ENCODE measurements around the gene TBXA2R.

DNA sequence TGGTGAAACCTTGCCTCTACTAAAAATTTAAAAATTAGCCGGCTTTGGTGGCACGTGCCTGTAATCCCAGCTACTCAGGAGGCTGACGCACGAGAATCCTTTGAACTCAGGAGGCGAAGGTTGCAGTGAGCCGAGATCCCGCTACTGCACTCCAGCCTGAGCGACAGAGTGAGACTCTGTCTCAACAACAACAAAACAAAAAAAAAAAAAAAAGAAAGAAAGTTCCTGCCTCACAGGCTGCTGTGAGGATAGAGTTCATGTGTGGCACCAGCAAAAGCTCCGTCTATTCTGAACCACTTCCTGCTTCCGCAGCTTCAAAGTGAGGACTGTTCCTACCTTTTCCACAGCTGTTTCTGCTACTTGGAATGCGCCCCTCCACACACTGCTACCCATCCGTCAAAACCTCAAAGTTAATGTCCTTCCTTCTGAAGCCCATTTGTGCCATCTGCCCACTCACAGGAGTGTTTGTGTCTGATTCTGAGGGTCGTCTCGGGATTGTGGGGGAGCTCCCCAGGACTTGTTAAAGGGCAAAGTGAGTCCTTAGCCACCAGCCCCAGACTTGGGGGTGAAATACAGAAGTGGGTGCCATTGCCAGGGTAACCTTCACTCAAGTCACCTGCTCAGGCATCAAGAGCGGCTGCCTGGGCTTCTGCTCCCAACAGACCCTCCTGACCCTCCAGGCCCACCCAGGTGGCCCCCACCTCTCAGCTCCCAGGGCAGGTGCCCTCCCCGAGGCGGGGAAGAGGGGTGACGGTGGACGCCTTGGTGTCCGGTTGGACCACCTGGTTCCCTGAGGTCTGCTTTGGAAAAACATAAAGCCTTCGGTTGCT is 52.2 kb downstream of the TBXA2R start:
- TF ChIP-seq, protein P1, sequence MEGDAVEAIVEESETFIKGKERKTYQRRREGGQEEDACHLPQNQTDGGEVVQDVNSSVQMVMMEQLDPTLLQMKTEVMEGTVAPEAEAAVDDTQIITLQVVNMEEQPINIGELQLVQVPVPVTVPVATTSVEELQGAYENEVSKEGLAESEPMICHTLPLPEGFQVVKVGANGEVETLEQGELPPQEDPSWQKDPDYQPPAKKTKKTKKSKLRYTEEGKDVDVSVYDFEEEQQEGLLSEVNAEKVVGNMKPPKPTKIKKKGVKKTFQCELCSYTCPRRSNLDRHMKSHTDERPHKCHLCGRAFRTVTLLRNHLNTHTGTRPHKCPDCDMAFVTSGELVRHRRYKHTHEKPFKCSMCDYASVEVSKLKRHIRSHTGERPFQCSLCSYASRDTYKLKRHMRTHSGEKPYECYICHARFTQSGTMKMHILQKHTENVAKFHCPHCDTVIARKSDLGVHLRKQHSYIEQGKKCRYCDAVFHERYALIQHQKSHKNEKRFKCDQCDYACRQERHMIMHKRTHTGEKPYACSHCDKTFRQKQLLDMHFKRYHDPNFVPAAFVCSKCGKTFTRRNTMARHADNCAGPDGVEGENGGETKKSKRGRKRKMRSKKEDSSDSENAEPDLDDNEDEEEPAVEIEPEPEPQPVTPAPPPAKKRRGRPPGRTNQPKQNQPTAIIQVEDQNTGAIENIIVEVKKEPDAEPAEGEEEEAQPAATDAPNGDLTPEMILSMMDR (IDR thresholded peaks at IDR 0.05; ENCODE audit: low read depth, low read length) = no peak
- TF ChIP-seq, protein P2, sequence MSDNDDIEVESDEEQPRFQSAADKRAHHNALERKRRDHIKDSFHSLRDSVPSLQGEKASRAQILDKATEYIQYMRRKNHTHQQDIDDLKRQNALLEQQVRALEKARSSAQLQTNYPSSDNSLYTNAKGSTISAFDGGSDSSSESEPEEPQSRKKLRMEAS (IDR thresholded peaks at IDR 0.05; ENCODE audit: low read depth, low read length) = no peak
- no peak for TF ChIP-seq POLR2A (IDR thresholded peaks at IDR 0.05; ENCODE audit: extremely low read depth, insufficient read length)

All from NB4 (cell line).